ENCODE measurements around the gene PEX5L.

Gene PEX5L

DNA sequence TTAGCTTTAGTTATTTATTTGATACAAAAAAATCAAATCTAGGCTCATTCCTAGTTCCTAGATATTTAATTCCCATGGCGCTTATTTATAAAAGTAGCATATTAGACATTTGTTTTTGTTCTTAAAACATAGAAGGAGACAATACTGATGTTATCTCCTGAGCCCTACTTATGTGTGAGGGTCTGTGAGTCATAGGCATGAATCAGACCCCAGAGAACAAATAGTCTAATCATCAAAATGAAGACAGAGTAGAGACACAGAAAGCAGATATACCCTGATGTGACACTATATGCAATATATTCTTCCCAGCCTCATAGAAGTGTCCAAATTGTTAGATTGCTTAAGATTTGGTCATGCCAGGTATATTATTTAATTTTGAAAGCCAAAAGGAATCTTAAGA, 44.9 kb downstream of the PEX5L start:
- no peak overlapping the region for H3K4me3 Mint-ChIP-seq
- no peaks in the 10 kb centered on the region for H3K4me1 Mint-ChIP-seq (ENCODE audit: low read depth in 2 of 2)
- H3K36me3 Mint-ChIP-seq (ENCODE audit: insufficient read depth) = no peaks in the 10 kb centered on the region
- H3K27ac Mint-ChIP-seq = no peak overlapping the region
- ATAC-seq (replicated peaks) (no peak), DNase-seq (no peak)
- H3K9me3 Mint-ChIP-seq = peaks cover 0 to 11% of the 10 kb centered on the region in 2 donors
- H3K27me3 Mint-ChIP-seq = peaks cover 0 to 6% of the 10 kb centered on the region in 2 donors

- peaks cover 0 to 6% of the 10 kb centered on the region in 2 donors for H3K27me3 Mint-ChIP-seq
- peaks cover 0 to 7% of the 10 kb centered on the region in 2 donors for H3K9me3 Mint-ChIP-seq
- ATAC-seq (replicated peaks) = no peak
- H3K4me1 Mint-ChIP-seq (ENCODE audit: low read depth in 2 of 2) = no peaks in the 10 kb centered on the region
- H3K36me3 Mint-ChIP-seq (ENCODE audit: insufficient read depth) = no peaks in the 10 kb centered on the region
- H3K27ac Mint-ChIP-seq = no peak overlapping the region
- H3K4me3 Mint-ChIP-seq = no peak overlapping the region
- DNase-seq = no peak
These were observed 45.6 kb downstream of the PEX5L start for GRCh38 chr3:179991104-179991503.

DNA sequence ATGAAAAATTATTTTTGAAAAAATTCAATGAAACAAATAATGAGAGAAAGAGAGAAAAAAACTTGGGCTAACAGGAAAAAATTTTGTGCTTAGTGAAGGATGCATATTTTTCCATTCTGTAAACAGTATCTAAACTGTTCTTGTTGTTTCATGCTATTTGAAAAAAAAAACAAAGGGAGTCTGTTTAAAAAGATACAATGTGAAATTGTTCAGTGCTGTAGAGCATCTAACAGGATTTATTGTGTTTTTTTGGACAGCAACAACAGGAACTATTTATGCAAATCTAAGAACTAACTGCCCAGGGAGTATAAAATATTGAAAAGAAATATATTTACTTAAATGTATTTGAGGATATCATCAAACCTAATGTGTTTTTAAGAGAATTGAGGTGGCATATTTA, 55.1 kb downstream of the PEX5L start:
- no peaks in the 10 kb centered on the region for H3K4me1 Mint-ChIP-seq (ENCODE audit: low read depth in 2 of 2)
- no peak overlapping the region for H3K27ac Mint-ChIP-seq
- H3K27me3 Mint-ChIP-seq = peaks cover 0 to 18% of the 10 kb centered on the region in 2 donors
- H3K4me3 Mint-ChIP-seq = no peak overlapping the region
- no peaks in the 10 kb centered on the region for H3K9me3 Mint-ChIP-seq
- DNase-seq (no peak), ATAC-seq (replicated peaks) (no peak)
- H3K36me3 Mint-ChIP-seq (ENCODE audit: insufficient read depth) = no peaks in the 10 kb centered on the region

- ATAC-seq (replicated peaks) = no peak
- Mint-ChIP-seq H3K27ac (no peak overlapping the region), H3K36me3 (ENCODE audit: insufficient read depth) (no peaks in the 10 kb centered on the region), H3K27me3 (peaks cover 6 to 12% of the 10 kb centered on the region in 2 donors), H3K4me1 (ENCODE audit: low read depth in 2 of 2) (no peaks in the 10 kb centered on the region), H3K4me3 (no peak overlapping the region), H3K9me3 (no peaks in the 10 kb centered on the region)
- no peak for DNase-seq
These were observed 59.4 kb downstream of the PEX5L start for GRCh38 chr3:179977356-179977755.

GRCh38 chr3:179973931-179974361, 62.8 kb downstream of the PEX5L start:
- no peaks in the 10 kb centered on the region for H3K36me3 Mint-ChIP-seq (ENCODE audit: insufficient read depth)

DNA sequence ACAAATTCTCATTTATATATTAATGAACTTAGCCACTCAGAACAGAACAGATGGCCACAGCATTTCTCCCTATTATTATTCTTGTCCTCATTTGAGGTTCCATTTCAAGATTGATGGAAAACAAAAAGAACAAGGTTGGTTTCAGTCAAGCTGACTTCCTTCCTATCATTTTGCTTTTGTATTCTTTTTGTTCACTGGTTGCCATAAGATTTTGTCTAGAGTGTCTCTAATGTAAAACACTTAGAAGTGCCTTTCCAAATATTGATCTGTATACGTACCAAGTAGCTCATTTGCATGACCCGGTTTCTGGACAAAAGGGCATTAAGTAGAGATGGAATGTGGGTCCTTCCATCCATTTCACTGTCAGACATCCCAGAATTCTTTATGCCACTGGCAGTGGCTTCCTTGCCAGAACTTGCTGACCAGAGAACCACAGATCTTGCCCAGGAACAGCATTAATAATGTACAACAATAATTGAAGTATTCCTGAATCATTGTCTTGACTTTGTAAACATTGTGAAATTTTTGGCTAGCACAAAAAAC, 63.8 kb downstream of the PEX5L start:
- no peaks in the 10 kb centered on the region for H3K4me1 Mint-ChIP-seq (ENCODE audit: low read depth in 2 of 2)
- no peaks in the 10 kb centered on the region for H3K9me3 Mint-ChIP-seq
- no peak for ATAC-seq (replicated peaks)
- no peak overlapping the region for H3K4me3 Mint-ChIP-seq
- peaks cover 0 to 6% of the 10 kb centered on the region in 2 donors for H3K27me3 Mint-ChIP-seq
- H3K27ac Mint-ChIP-seq = no peak overlapping the region
- no peaks in the 10 kb centered on the region for H3K36me3 Mint-ChIP-seq (ENCODE audit: insufficient read depth)
- DNase-seq = no peak

More at GRCh38 chr3:179973931-179974361, 62.8 kb downstream of the PEX5L start:
- Mint-ChIP-seq H3K27ac (no peak overlapping the region), H3K9me3 (no peaks in the 10 kb centered on the region), H3K4me1 (ENCODE audit: low read depth in 2 of 2) (no peaks in the 10 kb centered on the region), H3K4me3 (no peak overlapping the region), H3K27me3 (peaks cover 0 to 6% of the 10 kb centered on the region in 2 donors)
- no peak for ATAC-seq (replicated peaks)
- no peak for DNase-seq

DNA sequence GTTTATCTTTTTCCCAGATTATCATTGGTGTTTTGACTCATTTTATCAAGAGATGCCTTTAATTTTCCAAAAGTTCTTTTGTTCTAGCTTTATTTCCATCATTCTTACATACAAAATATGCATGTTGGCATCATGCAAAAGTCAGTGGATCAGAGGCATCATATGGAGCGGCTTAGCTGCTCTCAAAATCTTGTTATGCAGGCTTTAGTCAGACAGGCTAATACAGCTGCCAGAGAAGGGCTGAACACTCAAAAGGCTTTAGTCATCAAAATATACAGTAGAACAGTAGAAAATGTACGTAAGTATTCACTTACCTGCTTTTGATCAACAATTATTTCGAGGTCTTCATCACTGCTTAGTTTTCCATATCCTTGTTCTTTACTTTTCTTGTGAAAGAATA, 65.5 kb downstream of the PEX5L start:
- ATAC-seq (replicated peaks) (no peak), DNase-seq (no peak)
- Mint-ChIP-seq H3K36me3 (ENCODE audit: insufficient read depth) (no peaks in the 10 kb centered on the region), H3K9me3 (no peaks in the 10 kb centered on the region), H3K27me3 (peaks cover 6 to 8% of the 10 kb centered on the region in 2 donors), H3K4me1 (ENCODE audit: low read depth in 2 of 2) (no peaks in the 10 kb centered on the region), H3K4me3 (no peak overlapping the region), H3K27ac (no peak overlapping the region)

GRCh38 chr3:179970746-179971145, 66.0 kb downstream of the PEX5L start:
- Mint-ChIP-seq H3K9me3 (no peaks in the 10 kb centered on the region), H3K4me3 (no peak overlapping the region), H3K4me1 (ENCODE audit: low read depth in 2 of 2) (no peaks in the 10 kb centered on the region), H3K27ac (no peak overlapping the region), H3K36me3 (ENCODE audit: insufficient read depth) (no peaks in the 10 kb centered on the region), H3K27me3 (peaks cover 2 to 8% of the 10 kb centered on the region in 2 donors)
- DNase-seq (no peak), ATAC-seq (replicated peaks) (no peak)

GRCh38 chr3:179969525-179969924, 67.2 kb downstream of the PEX5L start:
- Mint-ChIP-seq H3K9me3 (no peaks in the 10 kb centered on the region), H3K27ac (no peak overlapping the region), H3K4me1 (ENCODE audit: low read depth in 2 of 2) (no peaks in the 10 kb centered on the region), H3K27me3 (peaks cover 0 to 13% of the 10 kb centered on the region in 2 donors), H3K4me3 (no peak overlapping the region), H3K36me3 (ENCODE audit: insufficient read depth) (no peaks in the 10 kb centered on the region)
- DNase-seq (no peak), ATAC-seq (replicated peaks) (no peak)

DNA sequence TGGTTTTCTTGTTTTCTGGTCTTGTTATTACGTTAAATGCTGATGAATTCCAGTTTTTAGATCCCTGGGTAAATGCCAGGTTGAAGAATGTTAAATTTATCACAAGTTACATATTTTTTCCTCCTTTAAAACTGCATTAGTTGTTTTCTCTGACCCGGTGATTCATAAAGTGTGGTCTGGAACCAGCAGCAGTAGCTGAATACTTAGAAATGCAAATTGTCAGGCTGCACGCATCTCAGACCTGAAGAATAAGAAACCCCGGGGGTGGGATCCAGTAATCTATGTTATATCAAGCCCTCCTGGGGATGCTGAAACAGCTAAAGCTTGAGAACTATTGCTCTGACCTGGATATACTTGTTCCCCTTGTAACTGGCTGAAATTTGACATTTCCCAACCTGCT, 69.1 kb downstream of the PEX5L start:
- no peak overlapping the region for H3K4me3 Mint-ChIP-seq
- ATAC-seq (replicated peaks) (no peak), DNase-seq (no peak)
- H3K27me3 Mint-ChIP-seq = peaks cover 6 to 19% of the 10 kb centered on the region in 2 donors
- H3K9me3 Mint-ChIP-seq = no peaks in the 10 kb centered on the region
- H3K27ac Mint-ChIP-seq = no peak overlapping the region
- H3K4me1 Mint-ChIP-seq (ENCODE audit: low read depth in 2 of 2) = no peaks in the 10 kb centered on the region
- no peaks in the 10 kb centered on the region for H3K36me3 Mint-ChIP-seq (ENCODE audit: insufficient read depth)

- no peaks in the 10 kb centered on the region for H3K4me1 Mint-ChIP-seq (ENCODE audit: low read depth in 2 of 2)
- H3K9me3 Mint-ChIP-seq = no peaks in the 10 kb centered on the region
- no peak overlapping the region for H3K27ac Mint-ChIP-seq
- H3K27me3 Mint-ChIP-seq = peaks cover 9 to 19% of the 10 kb centered on the region in 2 donors
- no peak for DNase-seq
- no peaks in the 10 kb centered on the region for H3K36me3 Mint-ChIP-seq (ENCODE audit: insufficient read depth)
- ATAC-seq (replicated peaks) = no peak
- no peak overlapping the region for H3K4me3 Mint-ChIP-seq
These were observed 71.8 kb downstream of the PEX5L start for GRCh38 chr3:179964890-179965289.

DNA sequence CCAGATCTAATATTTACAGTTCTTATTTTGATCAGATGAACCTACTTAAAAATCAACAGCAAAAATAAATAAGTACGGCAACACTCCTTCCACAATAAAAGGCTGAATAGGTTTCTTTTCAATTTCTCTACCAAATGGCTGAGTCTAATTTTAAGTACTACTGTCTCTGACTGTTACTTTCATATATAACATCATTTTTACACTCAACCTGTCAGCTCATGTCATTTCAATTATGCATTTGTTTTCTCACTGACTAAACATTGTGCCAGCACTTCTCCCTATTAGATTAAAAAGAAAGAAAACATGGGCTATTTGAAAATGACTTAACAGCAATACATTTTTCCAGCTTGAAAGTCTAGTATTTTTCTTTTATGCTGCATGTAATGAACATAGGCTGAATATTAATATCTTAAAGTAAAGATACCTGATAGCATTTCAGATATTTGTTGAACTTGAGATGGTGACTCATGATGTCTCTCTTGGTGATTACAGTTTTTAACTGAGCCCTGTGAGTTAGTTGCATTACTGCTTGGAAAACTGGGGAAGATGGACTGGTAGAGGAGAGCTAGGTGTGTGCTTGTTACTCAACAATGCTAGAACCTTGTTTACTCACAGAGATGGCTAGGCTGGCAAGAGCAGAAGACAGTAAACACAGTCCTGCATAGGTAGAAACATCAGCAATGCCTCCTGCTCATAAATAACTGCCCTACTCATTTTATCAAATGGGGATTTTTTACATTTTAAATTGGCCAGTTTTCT, 73.9 kb downstream of the PEX5L start:
- no peaks in the 10 kb centered on the region for H3K4me1 Mint-ChIP-seq (ENCODE audit: low read depth in 2 of 2)
- no peak for ATAC-seq (replicated peaks)
- H3K9me3 Mint-ChIP-seq = no peaks in the 10 kb centered on the region
- H3K4me3 Mint-ChIP-seq = no peak overlapping the region
- no peak for DNase-seq
- H3K27ac Mint-ChIP-seq = no peak overlapping the region
- H3K36me3 Mint-ChIP-seq (ENCODE audit: insufficient read depth) = no peaks in the 10 kb centered on the region
- H3K27me3 Mint-ChIP-seq = peaks cover 12 to 19% of the 10 kb centered on the region in 2 donors

DNA sequence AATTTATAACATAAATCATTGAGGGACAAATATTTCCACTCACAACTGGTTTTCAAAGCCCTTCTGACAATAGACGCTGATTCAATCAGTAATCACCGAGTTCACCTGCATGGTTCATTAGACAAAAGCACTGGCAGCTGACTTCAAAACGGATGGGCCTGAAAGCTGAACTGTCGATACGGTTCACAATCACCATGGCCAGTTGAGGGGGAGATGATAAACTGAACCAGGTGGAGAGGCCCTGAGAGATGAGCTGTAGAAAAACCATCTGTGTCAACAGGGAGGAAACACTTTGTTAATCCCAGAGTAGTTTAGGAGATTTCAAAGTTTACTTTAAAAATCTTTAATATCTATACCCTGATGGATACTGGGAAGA, 75.0 kb downstream of the PEX5L start:
- DNase-seq (no peak), ATAC-seq (replicated peaks) (no peak)
- Mint-ChIP-seq H3K4me1 (ENCODE audit: low read depth in 2 of 2) (peaks cover 5 to 6% of the 10 kb centered on the region in 2 donors), H3K4me3 (no peak overlapping the region), H3K9me3 (no peaks in the 10 kb centered on the region), H3K36me3 (ENCODE audit: insufficient read depth) (no peaks in the 10 kb centered on the region), H3K27ac (no peak overlapping the region), H3K27me3 (peaks cover 12 to 14% of the 10 kb centered on the region in 2 donors)

GRCh38 chr3:179961071-179961702, 75.5 kb downstream of the PEX5L start:
- peaks cover 5 to 6% of the 10 kb centered on the region in 2 donors for H3K4me1 Mint-ChIP-seq (ENCODE audit: low read depth in 2 of 2)
- H3K4me3 Mint-ChIP-seq = no peak overlapping the region
- H3K9me3 Mint-ChIP-seq = no peaks in the 10 kb centered on the region
- no peaks in the 10 kb centered on the region for H3K36me3 Mint-ChIP-seq (ENCODE audit: insufficient read depth)
- DNase-seq = no peak
- peaks cover 11 to 12% of the 10 kb centered on the region in 2 donors for H3K27me3 Mint-ChIP-seq
- no peak for ATAC-seq (replicated peaks)
- H3K27ac Mint-ChIP-seq = no peak overlapping the region
